ENCODE results near the gene HOXD12.

Gene HOXD12, protein sequence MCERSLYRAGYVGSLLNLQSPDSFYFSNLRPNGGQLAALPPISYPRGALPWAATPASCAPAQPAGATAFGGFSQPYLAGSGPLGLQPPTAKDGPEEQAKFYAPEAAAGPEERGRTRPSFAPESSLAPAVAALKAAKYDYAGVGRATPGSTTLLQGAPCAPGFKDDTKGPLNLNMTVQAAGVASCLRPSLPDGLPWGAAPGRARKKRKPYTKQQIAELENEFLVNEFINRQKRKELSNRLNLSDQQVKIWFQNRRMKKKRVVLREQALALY

DNA sequence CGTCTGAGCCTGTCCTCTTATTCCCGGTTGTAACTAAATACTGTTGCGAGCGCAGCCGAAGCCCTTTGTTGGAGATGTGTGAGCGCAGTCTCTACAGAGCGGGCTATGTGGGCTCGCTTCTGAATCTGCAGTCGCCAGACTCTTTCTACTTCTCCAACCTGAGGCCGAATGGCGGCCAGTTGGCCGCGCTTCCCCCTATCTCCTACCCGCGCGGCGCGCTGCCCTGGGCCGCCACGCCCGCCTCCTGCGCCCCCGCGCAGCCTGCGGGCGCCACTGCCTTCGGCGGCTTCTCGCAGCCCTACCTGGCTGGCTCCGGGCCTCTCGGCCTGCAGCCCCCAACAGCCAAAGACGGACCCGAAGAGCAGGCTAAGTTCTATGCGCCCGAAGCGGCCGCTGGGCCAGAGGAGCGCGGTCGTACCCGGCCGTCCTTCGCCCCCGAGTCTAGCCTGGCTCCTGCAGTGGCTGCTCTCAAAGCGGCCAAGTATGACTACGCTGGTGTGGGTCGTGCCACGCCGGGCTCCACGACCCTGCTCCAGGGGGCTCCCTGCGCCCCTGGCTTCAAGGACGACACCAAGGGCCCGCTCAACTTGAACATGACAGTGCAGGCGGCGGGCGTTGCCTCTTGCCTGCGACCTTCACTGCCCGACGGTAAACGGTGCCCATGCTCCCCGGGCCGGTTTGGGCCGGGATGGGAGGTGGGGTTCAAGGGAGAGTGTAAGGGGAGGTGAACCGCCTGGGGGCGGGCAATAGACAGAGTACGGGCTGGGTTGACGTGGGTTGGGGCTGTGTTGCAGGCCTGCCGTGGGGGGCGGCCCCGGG, at the start of gene HOXD12:
Gene HOXD12 (plus strand): TSS at position 68 of the 819 bp plus-strand sequence. CDS start 7 bp downstream, at position 75.
- no peak for DNase-seq

DNA sequence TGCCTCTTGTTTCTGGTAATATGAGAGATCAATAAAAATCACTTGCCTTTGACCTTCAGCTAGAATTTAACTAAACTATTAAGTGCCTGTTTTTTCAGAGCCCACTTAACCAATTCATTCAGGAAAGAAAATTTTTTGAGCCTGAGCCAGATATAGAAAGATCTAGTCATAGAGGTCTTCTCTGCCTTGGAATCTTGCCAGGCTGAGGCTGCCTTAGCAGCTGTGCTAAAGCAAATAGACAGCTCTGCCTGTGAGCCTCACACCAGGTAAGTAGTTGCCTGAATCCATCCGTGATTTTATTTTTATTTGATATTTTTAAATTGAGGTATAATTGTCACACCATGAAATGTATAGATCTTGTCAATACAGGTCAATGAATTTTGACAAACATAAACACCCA, 43.2 kb upstream of the HOXD12 start:
- peak in 1 of 2 experiments; percentile 13 for DNase-seq

DNA sequence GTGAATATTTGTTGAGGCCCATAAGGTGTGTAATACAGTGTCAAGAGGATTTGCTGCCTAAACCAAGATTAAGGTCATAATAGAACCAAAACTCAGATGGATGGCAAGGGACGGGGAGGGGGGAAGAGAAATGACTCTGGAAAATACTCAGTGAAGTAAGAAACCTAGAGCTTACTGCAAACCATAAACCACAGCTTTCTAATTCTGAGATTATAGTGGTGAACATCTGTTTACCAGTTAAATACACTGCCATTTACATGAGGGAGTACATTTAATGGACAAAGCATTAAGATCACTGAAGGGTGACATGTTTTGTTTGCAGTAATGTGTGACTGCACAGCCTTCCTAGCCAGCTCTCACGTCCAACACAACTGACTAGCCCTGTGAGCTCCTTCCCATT, 35.6 kb upstream of the HOXD12 start:
- no peak for DNase-seq

DNA sequence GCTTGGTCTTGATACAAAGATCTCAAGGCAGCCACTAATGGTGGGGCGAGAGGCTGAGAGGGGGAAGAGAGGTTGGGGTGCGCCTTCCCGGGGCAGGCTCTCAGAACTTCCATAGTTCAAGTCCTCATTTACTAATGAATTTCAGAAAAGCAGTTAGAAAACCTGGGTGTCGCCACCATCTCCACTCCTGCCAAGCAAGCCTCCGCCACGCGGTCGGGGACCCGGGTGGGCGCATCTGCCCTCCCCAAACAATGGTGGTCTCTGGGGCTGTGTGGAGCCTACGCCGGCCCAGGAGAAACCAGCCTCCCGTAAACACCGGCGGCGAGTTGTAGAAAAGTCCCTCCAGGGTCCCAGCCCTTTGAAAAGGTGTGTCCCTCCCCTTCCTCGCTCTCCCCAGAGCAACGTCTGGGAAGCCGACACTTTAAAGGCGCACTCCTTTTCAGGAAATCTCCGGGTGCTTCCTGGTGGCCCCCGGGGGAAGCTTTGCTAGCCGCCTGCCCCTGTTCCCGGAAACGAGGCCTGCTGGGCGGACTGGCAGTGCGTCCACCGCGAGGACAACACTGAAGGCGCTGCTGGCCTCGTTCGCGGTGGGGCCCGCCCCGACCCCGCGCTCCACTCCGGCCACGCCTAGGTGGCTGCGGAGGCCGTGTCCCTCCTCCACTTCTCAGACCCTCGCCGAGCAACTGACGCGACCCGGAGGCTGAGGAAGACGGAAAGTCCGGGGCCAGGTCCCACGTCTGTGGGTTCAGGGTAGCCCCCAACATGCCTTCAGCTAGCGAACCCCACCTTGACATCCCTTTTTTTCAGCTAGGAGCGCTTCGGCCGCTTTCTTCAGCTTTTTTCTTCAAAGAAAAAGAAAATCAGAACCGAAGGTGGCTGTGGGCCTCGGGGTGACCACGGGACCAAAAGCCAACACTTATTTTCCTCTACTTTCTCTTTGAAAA, 32.7 kb upstream of the HOXD12 start:
- DNase-seq: no peak

DNA sequence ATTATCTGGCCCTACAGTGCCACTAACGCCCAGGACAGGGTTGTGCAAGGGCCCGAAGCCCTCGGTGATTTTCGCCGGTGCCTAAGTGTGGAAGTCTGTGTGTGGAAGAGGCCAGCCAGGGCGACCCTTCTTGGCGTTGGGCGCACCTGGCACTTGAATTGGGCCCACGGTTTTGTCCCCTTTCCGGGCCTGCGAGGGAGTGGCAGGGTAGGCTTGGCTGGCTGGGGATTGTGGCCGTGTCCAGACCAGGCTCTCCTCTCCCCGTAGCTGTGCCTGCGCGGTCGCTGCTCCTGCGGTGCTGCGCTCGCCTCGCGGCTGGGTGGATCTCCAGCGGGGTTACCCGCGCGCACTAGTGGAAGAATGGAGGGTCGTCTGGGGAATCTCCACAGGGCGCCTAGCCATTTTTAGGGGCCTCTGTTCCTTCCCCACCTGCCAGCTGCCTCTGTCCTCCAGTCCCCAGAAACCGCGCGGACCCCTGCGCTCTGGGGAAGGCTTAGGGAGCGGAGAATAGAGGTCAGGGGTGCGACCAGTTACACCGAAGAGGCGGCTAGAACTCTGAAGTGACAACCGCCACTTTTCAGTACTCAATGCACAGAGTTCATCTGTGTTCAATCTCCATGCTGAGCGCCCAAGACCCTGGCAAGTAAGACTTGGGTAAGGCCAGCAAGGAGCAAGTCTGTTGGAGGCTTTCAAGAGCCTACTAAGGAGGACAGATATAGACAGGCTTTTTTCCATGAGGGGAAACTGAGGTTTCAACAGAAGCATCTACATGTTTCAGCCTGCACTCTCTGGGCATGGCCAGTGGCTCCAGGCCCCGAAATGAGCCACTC, 31.8 kb upstream of the HOXD12 start:
- no peak for DNase-seq

DNA sequence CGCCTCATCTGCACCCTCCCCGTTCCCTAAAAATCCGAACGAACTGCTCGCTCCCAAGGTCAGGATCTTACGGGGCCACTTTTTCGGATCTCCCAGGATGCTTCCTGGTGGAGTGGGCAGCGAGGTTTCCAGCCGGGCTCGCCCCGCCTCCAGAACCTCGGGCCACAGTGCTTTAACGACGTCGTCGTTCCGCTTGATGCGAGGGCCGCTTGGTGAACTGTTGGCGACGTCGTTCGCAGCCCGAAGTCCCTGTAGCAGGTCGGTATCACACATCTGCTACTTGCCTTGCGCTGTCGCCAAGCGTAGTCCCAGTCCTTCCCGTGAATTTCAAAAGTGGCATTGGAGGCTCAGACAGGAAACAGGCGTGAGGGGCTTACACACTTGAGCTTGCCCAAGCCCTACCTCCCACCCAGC, 31.2 kb upstream of the HOXD12 start:
- no peak for DNase-seq

DNA sequence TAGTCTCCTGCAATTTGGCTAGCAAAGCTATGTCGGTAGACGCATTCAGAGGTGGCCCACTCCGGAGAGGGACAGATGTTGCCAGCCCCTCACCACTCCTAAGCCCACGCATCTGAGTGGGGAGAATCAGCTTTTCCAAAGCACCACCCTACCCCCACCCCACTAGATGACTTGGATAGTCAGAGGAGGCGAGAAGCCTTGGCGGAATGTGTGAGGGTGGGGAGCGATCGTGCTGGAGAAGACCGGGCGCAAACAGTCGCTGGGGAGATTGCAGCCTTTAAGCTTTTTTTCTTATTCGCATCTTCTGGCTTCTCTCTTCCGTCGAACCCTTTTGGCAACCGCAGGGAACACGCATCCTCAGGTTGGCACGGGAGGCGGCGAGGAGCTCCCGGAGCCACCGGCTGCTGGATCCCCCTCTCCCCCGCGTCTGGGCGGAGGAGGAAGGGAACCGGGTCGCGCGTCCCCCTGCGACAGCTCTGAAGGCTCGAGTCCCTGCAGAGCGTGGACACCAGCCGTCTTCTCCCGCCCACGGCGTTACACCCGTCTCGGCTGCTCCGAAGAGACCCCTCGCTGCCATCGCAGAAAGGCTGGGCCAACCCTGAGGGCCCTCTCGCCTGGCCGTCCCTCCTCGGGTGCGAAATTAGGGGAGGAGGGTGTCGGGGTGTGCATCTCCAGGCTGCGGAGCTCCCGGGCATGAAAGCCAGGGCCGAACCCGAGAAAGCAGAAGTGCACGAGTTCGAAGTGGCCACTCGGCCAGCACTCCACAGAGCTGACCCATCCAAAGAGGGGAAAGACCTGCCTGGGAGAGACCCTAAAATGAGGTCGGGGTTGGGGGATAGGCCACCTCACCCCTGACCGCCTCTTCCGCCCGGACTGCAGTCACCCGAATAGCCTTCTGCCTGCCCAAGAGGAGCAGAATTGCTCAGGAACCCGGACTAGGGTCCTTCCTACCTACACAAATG, 28.0 kb upstream of the HOXD12 start:
- DNase-seq: no peak

DNA sequence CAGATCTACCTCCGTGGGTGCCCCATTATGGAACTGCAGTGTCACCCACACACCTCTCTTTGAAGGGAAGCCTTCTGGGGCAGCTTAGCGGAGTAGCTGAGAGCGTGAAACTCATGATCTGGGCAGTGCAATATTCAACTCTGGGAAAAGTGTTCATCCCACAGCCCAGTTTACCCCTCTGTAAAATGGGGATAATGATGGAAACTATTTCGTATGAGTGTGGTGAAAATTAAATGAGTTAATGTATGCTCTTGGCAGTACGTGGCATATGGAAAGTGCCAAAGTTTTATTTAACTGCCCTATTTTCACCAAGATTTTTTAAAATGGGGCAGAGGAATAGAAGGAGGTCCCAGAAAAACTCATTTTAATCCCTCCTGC, 27.3 kb upstream of the HOXD12 start:
- DNase-seq: no peak

DNA sequence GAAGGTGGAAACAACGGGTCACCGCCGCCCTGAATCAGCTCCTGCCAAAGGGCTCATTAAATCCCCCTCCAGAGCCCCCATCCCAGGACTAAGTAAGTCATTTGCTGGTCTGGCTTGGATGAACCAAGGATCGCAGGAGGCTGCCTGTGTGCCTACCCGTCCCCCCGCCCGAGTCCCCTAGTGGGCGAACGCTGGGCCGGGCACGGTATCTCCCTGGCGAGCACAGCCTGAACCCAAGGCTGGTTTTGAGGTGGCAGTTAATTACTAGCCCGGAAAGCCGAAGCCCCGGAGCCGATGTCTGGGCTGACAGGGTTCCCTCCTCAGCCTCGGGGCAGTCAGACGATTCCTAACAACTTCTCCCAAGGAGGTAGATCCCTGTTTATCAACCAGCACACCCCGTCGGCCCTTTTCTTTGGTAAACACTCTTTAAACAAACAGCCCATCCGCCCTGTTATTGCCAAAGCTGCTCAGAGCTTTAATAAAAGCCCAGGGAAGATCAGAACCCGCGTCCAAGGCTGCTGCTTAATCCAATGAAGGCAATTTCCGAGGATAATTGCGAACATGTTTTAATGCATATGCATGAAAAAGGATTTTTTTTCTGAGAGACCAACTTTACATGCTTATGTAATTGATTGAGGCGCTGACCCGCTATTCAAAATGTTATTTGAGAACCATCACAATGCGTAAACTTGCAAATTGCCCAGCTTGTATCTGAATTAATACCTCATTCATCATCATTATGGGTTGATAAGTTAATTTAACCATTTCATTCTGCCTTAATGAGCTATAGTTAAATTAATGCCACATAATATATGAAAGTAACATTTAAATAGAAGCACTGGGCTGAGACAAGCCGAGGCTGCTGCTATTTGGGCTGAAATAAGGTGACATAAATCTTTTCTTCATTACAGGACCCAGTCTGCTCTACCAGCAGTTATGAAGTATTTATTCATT, 26.4 kb upstream of the HOXD12 start:
- no peak for DNase-seq

DNA sequence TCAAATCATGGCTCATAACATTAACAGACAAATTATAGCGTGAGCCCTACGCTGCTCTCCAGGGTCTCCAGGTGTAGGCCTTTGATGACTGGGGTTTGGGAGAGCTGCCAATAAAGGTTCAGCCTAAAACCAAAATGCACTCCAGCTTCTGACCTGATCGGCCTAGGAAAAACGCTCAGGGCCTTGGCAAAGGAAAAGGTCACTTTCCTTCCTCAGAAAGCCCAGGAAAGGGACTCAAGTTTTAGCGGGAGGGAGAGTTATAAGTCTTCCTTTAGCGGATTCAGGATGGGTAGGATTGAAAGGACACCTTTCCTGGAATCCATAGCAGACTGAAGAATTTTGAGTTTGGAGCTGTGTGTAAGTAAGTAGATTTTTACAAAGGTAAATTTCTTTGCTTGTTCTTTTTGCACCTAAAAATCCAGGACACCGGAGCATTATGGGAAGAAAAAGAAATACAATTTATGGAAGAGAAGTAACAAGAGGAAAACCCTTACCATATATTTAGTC, 24.6 kb upstream of the HOXD12 start:
- no peak for DNase-seq

DNA sequence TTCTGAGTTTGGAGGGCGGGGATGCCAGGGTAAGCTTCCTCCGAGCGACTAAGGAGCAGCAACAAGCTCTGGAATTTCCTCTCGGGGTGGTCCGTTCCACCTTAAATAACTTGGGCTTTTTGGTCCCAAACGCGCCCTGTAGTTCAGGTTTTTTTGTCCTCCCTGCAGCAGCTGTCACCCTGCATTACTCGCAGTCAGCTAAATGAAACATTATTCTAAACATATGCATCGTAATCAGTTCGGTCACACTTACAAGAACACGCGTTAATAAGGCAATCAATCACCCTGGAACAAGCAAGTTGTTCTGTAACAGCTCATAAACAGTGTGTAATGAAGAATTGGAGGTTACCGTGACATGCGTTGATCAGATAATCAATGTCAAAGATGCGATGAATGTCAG, 24.1 kb upstream of the HOXD12 start:
- DNase-seq: no peak

DNA sequence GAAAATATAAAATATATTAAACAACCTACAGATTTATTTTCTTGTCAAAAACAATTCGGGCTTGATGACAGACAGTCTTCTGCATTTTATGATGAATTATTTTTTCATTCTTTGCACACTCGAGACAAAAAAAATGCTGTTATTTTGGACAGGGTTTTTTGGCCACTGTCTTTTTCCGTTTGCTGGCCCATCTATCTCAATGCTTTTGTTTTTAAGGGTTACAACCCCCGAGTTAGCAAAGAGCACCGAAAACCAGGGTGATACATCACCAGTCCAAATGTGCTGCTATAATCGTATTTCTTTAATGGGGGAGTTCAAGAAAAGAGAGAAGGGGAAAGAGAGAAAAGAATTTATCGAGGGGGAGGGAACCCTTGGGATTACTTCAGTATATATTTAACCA, 23.5 kb upstream of the HOXD12 start:
- DNase-seq: no peak

DNA sequence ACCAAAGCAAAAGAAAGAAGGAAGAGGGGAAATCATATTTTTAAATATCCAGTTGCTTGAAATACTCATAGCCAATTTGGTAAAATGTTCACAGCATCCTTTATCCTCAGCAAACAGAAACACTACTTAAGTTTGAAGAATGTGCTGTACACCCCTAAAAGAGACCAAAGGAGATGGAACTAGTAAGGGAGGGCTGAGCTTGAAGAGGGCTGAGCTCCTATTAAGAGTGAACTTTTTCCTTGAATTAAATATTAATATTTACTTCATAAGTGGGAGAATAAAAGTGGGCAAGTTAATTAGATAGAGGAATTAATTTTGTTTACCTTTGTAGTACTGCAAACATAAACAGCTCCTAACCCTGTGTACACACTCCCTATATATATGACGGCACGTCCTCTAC, 22.8 kb upstream of the HOXD12 start:
- DNase-seq: no peak

DNA sequence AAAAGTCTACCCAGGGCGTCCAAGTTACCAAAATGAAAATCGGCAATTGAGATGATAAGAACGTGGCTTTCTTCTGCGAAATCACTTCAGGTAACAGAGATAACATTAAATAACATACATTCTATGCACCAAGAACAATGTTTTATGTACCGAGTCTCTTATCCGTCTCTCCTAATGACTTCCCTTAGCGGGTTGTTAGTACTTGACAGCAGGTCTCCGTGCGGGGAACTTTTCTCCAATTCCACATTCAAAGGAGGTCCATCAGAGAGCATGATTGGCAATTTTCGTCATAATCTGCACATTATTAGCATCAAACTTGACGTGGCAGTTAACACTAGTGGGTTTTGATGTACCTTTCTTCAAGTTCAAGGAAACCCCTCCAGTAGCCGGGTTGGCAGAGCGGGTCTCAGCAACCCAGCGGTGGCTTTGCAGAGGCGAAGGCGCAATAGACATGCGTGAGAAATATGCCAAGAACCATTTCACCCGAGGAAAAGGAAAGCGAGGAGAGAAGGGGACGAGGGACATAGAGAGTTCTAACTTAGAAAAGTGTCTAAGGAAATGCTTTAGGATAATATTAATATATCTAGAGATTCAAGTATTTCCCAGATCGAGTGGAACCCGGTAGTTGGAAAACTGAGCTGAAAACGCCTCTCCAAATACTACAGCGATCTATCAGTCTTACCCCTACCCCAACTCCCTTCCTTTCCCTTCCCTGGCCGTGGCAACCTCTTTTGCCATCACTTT, 20.9 kb upstream of the HOXD12 start:
- DNase-seq: peak in 1 of 2 experiments; percentile 35

DNA sequence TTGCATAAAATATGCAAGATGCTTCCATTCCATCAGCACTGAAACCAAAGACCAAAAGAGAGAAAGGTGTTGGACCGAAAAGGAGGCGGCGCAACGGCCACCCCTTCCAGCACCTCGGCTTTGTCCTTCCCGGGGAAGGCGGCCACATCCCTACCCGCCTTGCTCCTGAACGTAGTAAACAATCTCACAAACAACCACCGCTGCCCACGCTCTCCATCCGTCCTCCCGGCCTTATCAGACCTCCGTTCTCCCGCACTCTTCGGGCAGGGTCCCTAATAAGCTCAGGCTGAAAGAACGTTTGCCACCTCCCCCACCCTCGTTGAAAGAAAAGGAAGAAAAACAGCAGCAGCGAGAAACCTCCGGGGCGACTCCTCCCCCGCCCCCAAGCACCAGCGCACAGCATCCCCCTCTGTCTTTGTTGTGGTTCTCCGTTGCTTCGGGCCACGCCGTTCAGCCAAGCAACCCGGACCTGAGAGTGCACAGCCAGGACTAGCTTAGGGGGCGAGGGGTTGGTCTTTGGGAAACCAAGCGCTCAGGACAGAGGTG, 20.2 kb upstream of the HOXD12 start:
- no peak for DNase-seq

DNA sequence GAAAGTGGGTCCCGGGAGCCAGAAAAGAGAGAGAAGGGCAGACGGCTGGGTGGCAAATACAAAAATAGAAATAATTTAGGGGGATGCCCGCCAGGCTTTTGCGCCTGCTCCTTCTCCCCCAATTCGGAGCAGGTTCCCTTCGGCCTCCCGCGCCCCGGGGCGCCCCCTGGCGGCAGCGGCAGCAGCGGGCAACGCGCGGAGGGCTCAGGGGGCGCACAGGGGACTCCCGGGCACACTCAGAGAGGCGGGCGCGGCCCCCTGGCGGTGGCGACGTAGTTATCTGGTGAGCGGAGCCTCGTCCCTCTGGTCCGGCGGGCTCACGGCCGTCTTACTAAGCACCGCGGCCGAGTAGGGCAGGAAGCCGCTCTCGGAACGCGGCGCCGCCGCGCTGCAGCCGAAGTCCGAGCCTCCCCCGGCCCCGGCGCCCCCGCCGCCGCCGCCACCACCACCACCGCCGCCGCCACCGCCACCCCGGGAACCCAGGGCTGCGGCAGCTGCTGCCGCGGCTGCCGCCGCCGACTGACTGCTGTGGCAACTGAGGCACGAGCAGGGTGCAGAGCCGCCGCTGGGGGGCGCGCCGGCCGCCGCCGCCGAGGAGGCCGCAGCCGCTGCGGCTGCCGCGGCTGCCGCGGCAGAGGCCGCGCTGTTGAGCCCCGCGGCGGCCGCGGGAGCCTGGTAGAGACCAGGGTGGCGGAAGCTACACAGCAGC, 19.6 kb upstream of the HOXD12 start:
- peak; percentile 30 to 41 for DNase-seq

DNA sequence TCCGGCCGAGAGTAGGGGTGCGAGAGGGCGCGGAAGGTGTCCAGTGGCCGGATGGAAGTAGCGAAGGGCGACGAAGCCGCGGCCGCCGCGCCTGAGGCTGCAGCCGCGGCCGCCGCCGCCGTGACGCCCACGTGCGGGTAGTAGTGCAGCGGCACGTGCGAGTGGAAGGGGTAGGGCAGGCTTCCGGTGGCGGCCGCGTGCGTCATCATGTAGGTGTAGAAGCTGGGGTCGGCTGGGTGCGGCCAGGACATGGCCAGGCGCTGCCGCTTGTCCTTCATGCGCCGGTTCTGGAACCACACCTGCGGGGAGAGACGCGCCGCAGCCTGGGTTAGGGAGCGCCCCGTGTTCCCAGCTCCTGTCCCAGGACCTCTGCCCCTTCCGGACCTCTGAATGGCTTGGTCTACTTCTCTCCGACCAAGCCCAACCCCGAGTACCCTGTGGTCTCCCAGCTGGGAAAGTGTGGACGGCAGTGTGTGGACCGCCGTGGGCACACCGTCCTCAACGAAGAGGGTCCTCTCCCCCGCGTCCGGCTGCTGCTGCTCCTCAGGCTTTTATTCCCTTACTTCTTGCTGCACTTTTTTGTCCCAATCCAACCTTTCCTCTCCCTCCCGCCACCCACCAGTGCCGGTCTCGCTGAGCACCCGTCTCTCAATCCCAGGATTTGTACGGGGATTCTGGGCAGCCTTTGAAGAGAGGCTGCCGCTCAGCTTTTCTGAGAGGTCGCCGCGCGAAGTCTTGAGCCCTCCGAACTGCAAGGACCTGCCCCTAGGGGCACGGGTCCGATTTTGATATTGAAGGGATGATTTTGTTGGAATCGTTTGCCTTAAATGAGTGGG, 18.8 kb upstream of the HOXD12 start:
- no peak for DNase-seq
